Osteocyte (in vitro differentiated cells): ENCODE data around the gene SP9. TPM values are rescaled to one million over a fixed set of nuclear protein-coding genes. Genes with fewer than 3 reads are reported as not detected.

Experiments
- DNase-seq: peaks from one replicate; pipeline ENCODE4 v3.0.0; 2021; ENCODE audit warnings: mixed read lengths; ENCODE audit not compliant: unreplicated experiment; ENCODE audit errors: extremely low spot score
- H3K27ac Mint-ChIP-seq: one replicate; pipeline ENCODE4 v1.8.0; 2021; ENCODE audit warnings: mild to moderate bottlenecking, mixed read lengths; ENCODE audit not compliant: unreplicated experiment
- H3K27me3 Mint-ChIP-seq: one replicate; pipeline ENCODE4 v1.8.0; 2021; ENCODE audit warnings: mixed read lengths; ENCODE audit not compliant: unreplicated experiment
- H3K36me3 Mint-ChIP-seq: one replicate; pipeline ENCODE4 v1.8.0; 2021; ENCODE audit warnings: mixed read lengths; ENCODE audit not compliant: unreplicated experiment
- H3K4me1 Mint-ChIP-seq: one replicate; pipeline ENCODE4 v1.8.0; 2021; ENCODE audit warnings: mixed read lengths; ENCODE audit not compliant: unreplicated experiment
- H3K4me3 Mint-ChIP-seq: one replicate; pipeline ENCODE4 v1.8.0; 2021; ENCODE audit warnings: mild to moderate bottlenecking, moderate library complexity, mixed read lengths; ENCODE audit not compliant: unreplicated experiment
- H3K9me3 Mint-ChIP-seq: one replicate; pipeline ENCODE4 v1.8.0; 2021; ENCODE audit warnings: mixed read lengths; ENCODE audit not compliant: unreplicated experiment
- total RNA-seq: library from RNA; stranded (reverse); gene quantifications from 2 replicates; pipeline ENCODE4 v1.2.1, GENCODE V29; 2021
- TF ChIP-seq, protein P1 (sequence below): fragments of 200-600 bp; sonication (generic); IDR thresholded peaks from 2 replicates; pipeline ENCODE4 v1.5.0; 2021; ENCODE audit warnings: antibody characterized with exemption, mild to moderate bottlenecking, moderate library complexity

SP9 gene
- total RNA-seq, 1 donor from 2014 or later, result not detected

- no peak for DNase-seq
- H3K27me3 Mint-ChIP-seq, result peaks cover 72% of the 10 kb centered on the region
- TF ChIP-seq, protein P1, sequence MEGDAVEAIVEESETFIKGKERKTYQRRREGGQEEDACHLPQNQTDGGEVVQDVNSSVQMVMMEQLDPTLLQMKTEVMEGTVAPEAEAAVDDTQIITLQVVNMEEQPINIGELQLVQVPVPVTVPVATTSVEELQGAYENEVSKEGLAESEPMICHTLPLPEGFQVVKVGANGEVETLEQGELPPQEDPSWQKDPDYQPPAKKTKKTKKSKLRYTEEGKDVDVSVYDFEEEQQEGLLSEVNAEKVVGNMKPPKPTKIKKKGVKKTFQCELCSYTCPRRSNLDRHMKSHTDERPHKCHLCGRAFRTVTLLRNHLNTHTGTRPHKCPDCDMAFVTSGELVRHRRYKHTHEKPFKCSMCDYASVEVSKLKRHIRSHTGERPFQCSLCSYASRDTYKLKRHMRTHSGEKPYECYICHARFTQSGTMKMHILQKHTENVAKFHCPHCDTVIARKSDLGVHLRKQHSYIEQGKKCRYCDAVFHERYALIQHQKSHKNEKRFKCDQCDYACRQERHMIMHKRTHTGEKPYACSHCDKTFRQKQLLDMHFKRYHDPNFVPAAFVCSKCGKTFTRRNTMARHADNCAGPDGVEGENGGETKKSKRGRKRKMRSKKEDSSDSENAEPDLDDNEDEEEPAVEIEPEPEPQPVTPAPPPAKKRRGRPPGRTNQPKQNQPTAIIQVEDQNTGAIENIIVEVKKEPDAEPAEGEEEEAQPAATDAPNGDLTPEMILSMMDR, result peak; percentile 20
- peak overlapping the region; percentile 44 for H3K4me3 Mint-ChIP-seq
- no peaks in the 10 kb centered on the region for H3K36me3 Mint-ChIP-seq
- H3K27ac Mint-ChIP-seq, result no peak overlapping the region
- H3K4me1 Mint-ChIP-seq, result peaks cover 40% of the 10 kb centered on the region
- H3K9me3 Mint-ChIP-seq, result no peaks in the 10 kb centered on the region
These were observed 2.0 kb downstream of the SP9 start for GRCh38 chr2:174336501-174337336.

GRCh38 chr2:174337337-174338146, 2.8 kb downstream of the SP9 start:
- no peak for DNase-seq
- Mint-ChIP-seq H3K4me1 (peaks cover 37% of the 10 kb centered on the region), H3K9me3 (no peaks in the 10 kb centered on the region)

GRCh38 chr2:174338147-174338605, 3.4 kb downstream of the SP9 start:
- Mint-ChIP-seq H3K4me1 (peaks cover 35% of the 10 kb centered on the region), H3K27me3 (peaks cover 65% of the 10 kb centered on the region), H3K4me3 (no peak overlapping the region), H3K36me3 (no peaks in the 10 kb centered on the region), H3K27ac (no peak overlapping the region), H3K9me3 (no peaks in the 10 kb centered on the region)
- TF ChIP-seq, protein P1, result no peak
- DNase-seq, result no peak

More at GRCh38 chr2:174337337-174338146, 2.8 kb downstream of the SP9 start:
- no peak overlapping the region for H3K27ac Mint-ChIP-seq
- H3K4me3 Mint-ChIP-seq, result peak overlapping the region; percentile 22
- H3K27me3 Mint-ChIP-seq, result peaks cover 66% of the 10 kb centered on the region
- TF ChIP-seq, protein P1, result no peak
- H3K36me3 Mint-ChIP-seq, result no peaks in the 10 kb centered on the region

- Mint-ChIP-seq H3K27ac (no peak overlapping the region), H3K27me3 (peaks cover 63% of the 10 kb centered on the region), H3K36me3 (no peaks in the 10 kb centered on the region), H3K9me3 (no peaks in the 10 kb centered on the region), H3K4me1 (peaks cover 31% of the 10 kb centered on the region), H3K4me3 (no peak overlapping the region)
- TF ChIP-seq, protein P1, result no peak
- DNase-seq, result no peak
These were observed 4.2 kb downstream of the SP9 start for GRCh38 chr2:174338671-174339560.
